Measurements from ENCODE around the gene CEMIP. TPM values are rescaled to one million over a fixed set of nuclear protein-coding genes. Genes with fewer than 3 reads are reported as not detected.
A peak's percentile ranks its signal among the peaks of the same experiment; 100 is the strongest.

CEMIP gene
- polyA plus RNA-seq, 2 of the 4 experiments (the other 2 are of a cell fraction): 0.54 to 0.84 TPM

DNA sequence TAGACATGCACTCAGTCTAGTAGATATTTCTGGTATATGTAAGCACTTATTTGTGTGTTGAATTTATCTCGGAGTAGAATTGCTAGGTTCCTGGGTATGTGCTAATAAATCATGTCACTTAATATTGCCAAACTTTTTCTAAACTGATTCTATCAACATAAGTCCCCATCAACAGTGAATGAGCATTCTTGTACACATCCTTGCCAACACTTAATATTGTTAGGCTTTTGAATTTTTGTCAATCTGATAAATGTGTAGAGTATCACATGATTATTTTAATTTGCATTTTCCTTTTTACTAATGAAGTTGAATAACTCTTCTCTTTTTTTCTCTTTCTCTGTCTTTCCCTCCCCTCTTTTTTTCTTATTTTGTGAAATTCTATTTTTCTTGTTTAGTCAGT lies 33.3 kb upstream of the CEMIP start:
- 92% methylated on average over 1 of the region's 1 CpG for WGBS (ENCODE audit: missing lambda C conversion rate)

DNA sequence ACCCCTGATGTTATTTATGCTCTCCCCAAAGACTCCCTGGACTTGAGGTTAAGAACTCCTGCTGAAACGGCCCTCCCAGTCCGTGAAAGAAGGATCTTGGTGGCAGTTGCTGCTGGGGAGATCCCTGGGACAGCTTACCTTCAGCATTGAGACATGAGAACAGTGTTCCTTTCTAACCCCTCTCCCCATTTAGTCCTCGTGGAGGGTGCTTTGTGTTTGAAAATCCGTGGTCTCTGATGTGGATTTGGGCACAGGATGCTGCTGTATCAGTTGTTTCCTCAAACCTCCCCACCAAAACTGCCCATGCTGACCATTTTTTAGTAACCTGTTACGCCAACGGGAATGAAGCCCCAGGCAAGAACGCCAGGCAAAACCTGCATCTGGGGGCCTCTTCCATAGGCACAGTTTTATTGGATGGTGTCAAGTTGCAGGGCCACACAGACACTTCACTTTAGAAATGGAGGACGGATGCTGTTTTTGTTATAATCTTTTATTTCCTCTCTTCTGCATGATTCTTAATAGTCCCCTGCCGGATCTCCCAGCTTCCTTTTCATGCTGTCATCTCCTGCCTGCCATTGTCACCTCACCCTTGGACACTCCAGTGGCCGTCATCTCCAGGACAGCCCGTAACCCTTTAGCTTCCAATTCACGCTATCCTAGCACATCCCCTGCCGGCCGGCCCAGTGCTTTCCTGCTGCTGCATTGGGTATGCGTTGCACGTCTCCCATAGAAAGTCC lies 31.7 kb upstream of the CEMIP start:
- no peak for FAIRE-seq
- 82% methylated on average over 16 of the region's 16 CpGs for WGBS (ENCODE audit: missing lambda C conversion rate)

More for the DNA sequence above, 33.3 kb upstream of the CEMIP start:
- TF ChIP-seq EHF (CRISPR knock-in tag; IDR thresholded peaks at IDR 0.05) (no peak), HDAC2 (IDR thresholded peaks at IDR 0.05) (no peak), CBX2 (IDR thresholded peaks at IDR 0.05; ENCODE audit: borderline replicate concordance, low read depth) (no peak), RARB (CRISPR knock-in tag; IDR thresholded peaks at IDR 0.05) (no peak), NR3C1 (IDR thresholded peaks at IDR 0.05) (no peak), MAZ (IDR thresholded peaks at IDR 0.05; ENCODE audit: borderline replicate concordance, low read depth, low read length) (no peak), CHD2 (IDR thresholded peaks at IDR 0.05; ENCODE audit: low read length, partially characterized antibody) (no peak), JUNB (IDR thresholded peaks at IDR 0.05) (no peak), HOXB13 (CRISPR knock-in tag; IDR thresholded peaks at IDR 0.05; ENCODE audit: low read depth) (no peak), SMC3 (IDR thresholded peaks at IDR 0.05) (no peak), HEYL (CRISPR knock-in tag; IDR thresholded peaks at IDR 0.05) (no peak), CBX8 (IDR thresholded peaks at IDR 0.05) (no peak), JUN (IDR thresholded peaks at IDR 0.05) (no peak), RAD21 (conservative IDR thresholded peaks at IDR 0.05 in 1 of 2, IDR thresholded peaks at IDR 0.05 in 1 of 2) (no peak)
- TF ChIP-seq, protein P1, sequence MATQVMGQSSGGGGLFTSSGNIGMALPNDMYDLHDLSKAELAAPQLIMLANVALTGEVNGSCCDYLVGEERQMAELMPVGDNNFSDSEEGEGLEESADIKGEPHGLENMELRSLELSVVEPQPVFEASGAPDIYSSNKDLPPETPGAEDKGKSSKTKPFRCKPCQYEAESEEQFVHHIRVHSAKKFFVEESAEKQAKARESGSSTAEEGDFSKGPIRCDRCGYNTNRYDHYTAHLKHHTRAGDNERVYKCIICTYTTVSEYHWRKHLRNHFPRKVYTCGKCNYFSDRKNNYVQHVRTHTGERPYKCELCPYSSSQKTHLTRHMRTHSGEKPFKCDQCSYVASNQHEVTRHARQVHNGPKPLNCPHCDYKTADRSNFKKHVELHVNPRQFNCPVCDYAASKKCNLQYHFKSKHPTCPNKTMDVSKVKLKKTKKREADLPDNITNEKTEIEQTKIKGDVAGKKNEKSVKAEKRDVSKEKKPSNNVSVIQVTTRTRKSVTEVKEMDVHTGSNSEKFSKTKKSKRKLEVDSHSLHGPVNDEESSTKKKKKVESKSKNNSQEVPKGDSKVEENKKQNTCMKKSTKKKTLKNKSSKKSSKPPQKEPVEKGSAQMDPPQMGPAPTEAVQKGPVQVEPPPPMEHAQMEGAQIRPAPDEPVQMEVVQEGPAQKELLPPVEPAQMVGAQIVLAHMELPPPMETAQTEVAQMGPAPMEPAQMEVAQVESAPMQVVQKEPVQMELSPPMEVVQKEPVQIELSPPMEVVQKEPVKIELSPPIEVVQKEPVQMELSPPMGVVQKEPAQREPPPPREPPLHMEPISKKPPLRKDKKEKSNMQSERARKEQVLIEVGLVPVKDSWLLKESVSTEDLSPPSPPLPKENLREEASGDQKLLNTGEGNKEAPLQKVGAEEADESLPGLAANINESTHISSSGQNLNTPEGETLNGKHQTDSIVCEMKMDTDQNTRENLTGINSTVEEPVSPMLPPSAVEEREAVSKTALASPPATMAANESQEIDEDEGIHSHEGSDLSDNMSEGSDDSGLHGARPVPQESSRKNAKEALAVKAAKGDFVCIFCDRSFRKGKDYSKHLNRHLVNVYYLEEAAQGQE (IDR thresholded peaks at IDR 0.05): no peak
- peak; percentile 88 for FAIRE-seq
- H3K4me2 ChIP-seq: no peak overlapping the region
- ChIA-PET POLR2A (no interaction called here), CTCF (interaction anchor here (1.0 to 1.6 kb wide), 3 partner anchors 28 to 224 kb away, joined by 3 to 4 read pairs (median 3); no protein-coding TSS in a partner anchor)
- no peaks in the 10 kb centered on the region for H3K9me3 ChIP-seq
- H3K27ac ChIP-seq: no peak overlapping the region
- ATAC-seq: no peak
- H3K4me3 ChIP-seq: no peak overlapping the region
- DNase-seq (ENCODE audit: low read depth in 1 of 2, low spot score in 1 of 2): no peak
- H3K4me1 ChIP-seq: peaks cover 46% of the 10 kb centered on the region

DNA sequence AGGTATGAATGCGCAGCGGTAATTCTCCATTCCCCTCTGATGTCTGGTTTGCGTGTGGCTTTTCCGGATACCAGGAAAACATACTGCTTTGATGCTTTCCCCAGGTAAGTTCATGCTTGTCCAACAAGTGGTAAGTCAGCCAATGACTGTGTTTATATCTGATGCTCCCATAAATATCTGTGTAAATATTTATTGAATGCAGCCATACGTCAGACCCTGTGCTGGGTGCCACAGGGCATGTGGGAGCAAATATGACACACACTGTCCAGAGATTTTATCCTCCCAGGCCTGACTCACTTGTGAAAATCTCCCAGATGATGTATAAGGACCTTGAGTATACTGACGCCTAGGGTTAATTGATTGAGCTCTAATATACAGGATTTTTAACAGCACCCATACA lies 29.6 kb upstream of the CEMIP start:
- Histone ChIP-seq H3K4me1 (peaks cover 21% of the 10 kb centered on the region), H3K4me2 (peak overlapping the region; percentile 14; the same call in 2 of the 3 replicates), H3K4me3 (no peak overlapping the region), H3K9me3 (no peaks in the 10 kb centered on the region), H3K27ac (no peak overlapping the region)
- FAIRE-seq (no peak), DNase-seq (ENCODE audit: low read depth in 1 of 2, low spot score in 1 of 2) (peak; percentile 21 to 79), ATAC-seq (peak; percentile 90 to 91)
- 65% methylated on average over 6 of the region's 6 CpGs for WGBS (ENCODE audit: missing lambda C conversion rate)
- POLR2A ChIA-PET: no interaction called here
- CTCF ChIA-PET: interaction anchor here (0.7 to 2.1 kb wide), 6 partner anchors 11 to 182 kb away, joined by 3 to 8 read pairs (median 4); partner anchors contain the start of genes ABHD17C and CEMIP
- TF ChIP-seq, protein P2, sequence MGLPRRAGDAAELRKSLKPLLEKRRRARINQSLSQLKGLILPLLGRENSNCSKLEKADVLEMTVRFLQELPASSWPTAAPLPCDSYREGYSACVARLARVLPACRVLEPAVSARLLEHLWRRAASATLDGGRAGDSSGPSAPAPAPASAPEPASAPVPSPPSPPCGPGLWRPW (IDR thresholded peaks at IDR 0.05): no peak
- TF ChIP-seq RAD21 (conservative IDR thresholded peaks at IDR 0.05 in 1 of 2, IDR thresholded peaks at IDR 0.05 in 1 of 2) (no peak), MYC (IDR thresholded peaks at IDR 0.05; ENCODE audit: borderline replicate concordance, low read length) (no peak), ZNF302 (CRISPR knock-in tag; IDR thresholded peaks at IDR 0.05) (no peak), TFCP2L1 (CRISPR knock-in tag; IDR thresholded peaks at IDR 0.05) (no peak), RFX5 (IDR thresholded peaks at IDR 0.05) (no peak), GATA3 (IDR thresholded peaks at IDR 0.05; ENCODE audit: borderline replicate concordance) (peak; percentile 76), CBX8 (IDR thresholded peaks at IDR 0.05) (no peak), EP300 (IDR thresholded peaks at IDR 0.05) (no peak), HEYL (CRISPR knock-in tag; IDR thresholded peaks at IDR 0.05) (no peak)
- TF ChIP-seq, protein P3, sequence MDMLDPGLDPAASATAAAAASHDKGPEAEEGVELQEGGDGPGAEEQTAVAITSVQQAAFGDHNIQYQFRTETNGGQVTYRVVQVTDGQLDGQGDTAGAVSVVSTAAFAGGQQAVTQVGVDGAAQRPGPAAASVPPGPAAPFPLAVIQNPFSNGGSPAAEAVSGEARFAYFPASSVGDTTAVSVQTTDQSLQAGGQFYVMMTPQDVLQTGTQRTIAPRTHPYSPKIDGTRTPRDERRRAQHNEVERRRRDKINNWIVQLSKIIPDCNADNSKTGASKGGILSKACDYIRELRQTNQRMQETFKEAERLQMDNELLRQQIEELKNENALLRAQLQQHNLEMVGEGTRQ (IDR thresholded peaks at IDR 0.05): no peak
- TF ChIP-seq, protein P4, sequence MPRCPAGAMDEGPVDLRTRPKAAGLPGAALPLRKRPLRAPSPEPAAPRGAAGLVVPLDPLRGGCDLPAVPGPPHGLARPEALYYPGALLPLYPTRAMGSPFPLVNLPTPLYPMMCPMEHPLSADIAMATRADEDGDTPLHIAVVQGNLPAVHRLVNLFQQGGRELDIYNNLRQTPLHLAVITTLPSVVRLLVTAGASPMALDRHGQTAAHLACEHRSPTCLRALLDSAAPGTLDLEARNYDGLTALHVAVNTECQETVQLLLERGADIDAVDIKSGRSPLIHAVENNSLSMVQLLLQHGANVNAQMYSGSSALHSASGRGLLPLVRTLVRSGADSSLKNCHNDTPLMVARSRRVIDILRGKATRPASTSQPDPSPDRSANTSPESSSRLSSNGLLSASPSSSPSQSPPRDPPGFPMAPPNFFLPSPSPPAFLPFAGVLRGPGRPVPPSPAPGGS (IDR thresholded peaks at IDR 0.05): no peak

More for the DNA sequence above, 31.7 kb upstream of the CEMIP start:
- Histone ChIP-seq H3K4me2 (no peak overlapping the region), H3K27ac (no peak overlapping the region), H3K9me3 (no peaks in the 10 kb centered on the region), H3K4me1 (peaks cover 42% of the 10 kb centered on the region), H3K4me3 (no peak overlapping the region)
- ChIA-PET POLR2A (no interaction called here), CTCF (interaction anchor here (0.7 to 1.0 kb wide), 2 partner anchors 10 to 180 kb away, joined by 3 to 6 read pairs; no protein-coding TSS in a partner anchor)
- DNase-seq (ENCODE audit: low read depth in 1 of 2, low spot score in 1 of 2): no peak
- TF ChIP-seq RAD21 (conservative IDR thresholded peaks at IDR 0.05 in 1 of 2, IDR thresholded peaks at IDR 0.05 in 1 of 2): 0 out of 5 replicates have a peak, but pooled peaks of 1 of the 2 experiments have one; percentile 6
- TF ChIP-seq, protein P5, sequence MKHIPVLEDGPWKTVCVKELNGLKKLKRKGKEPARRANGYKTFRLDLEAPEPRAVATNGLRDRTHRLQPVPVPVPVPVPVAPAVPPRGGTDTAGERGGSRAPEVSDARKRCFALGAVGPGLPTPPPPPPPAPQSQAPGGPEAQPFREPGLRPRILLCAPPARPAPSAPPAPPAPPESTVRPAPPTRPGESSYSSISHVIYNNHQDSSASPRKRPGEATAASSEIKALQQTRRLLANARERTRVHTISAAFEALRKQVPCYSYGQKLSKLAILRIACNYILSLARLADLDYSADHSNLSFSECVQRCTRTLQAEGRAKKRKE (CRISPR knock-in tag; IDR thresholded peaks at IDR 0.05; ENCODE audit: low read depth): no peak
- ATAC-seq: no peak
